CD4-positive, alpha-beta T cell treated with Interleukin-2 at 100 ng/mL for 4 hours (primary cell): ENCODE results near the gene PCDHGB3.
"Not testable (repeated sequence)": the region's sequence is repeated elsewhere in the genome, so short reads cannot be mapped to it uniquely, and the experiment has no call there.

Source experiments
- DNase-seq: peaks from one replicate; pipeline ENCODE4 v3.0.0-alpha.2; 2020; ENCODE audit warnings: low spot score

The PCDHGB3 gene

GRCh38 chr5:141392429-141393198 lies 22.6 kb downstream of the PCDHGB3 start, which contains the start of gene PCDHGA8:
TSS of gene PCDHGA8 (plus strand) at chr5:141392633. CDS start at chr5:141392814, 181 bp downstream.
- DNase-seq = no peak

GRCh38 chr5:141393267-141393666 lies 23.2 kb downstream of the PCDHGB3 start:
- DNase-seq = no peak

- DNase-seq = not testable (repeated sequence)
Observed at GRCh38 chr5:141394401-141395187, 24.6 kb downstream of the PCDHGB3 start.

GRCh38 chr5:141397756-141398551 lies 27.9 kb downstream of the PCDHGB3 start, which contains the start of gene PCDHGB5:
TSS of gene PCDHGB5 (plus strand) at chr5:141397947. CDS start at chr5:141398128, 181 bp downstream.
- DNase-seq = peak; percentile 35

GRCh38 chr5:141398608-141399007 lies 28.6 kb downstream of the PCDHGB3 start:
- DNase-seq = no peak

- DNase-seq = no peak
Observed at GRCh38 chr5:141399555-141400258, 29.7 kb downstream of the PCDHGB3 start.

GRCh38 chr5:141402553-141403243 lies 32.7 kb downstream of the PCDHGB3 start, which contains the start of gene PCDHGA9:
TSS of gene PCDHGA9 (plus strand) at chr5:141402778. CDS start at chr5:141402953, 175 bp downstream.
- no peak for DNase-seq

GRCh38 chr5:141403387-141403786 lies 33.3 kb downstream of the PCDHGB3 start:
- no peak for DNase-seq

GRCh38 chr5:141407790-141408505 lies 37.9 kb downstream of the PCDHGB3 start, which contains the start of gene PCDHGB6:
TSS of gene PCDHGB6 (plus strand) at chr5:141408021. CDS start at chr5:141408203, 182 bp downstream.
- peak; percentile 34 for DNase-seq

- no peak for DNase-seq
Observed at GRCh38 chr5:141409598-141410306, 39.7 kb downstream of the PCDHGB3 start.

GRCh38 chr5:141411575-141411974 lies 41.5 kb downstream of the PCDHGB3 start:
- peak; percentile 24 for DNase-seq

- DNase-seq = peak; percentile 59
Observed at GRCh38 chr5:141412854-141413539, 43.0 kb downstream of the PCDHGB3 start, which contains the start of gene PCDHGA10. TSS of gene PCDHGA10 (plus strand) at chr5:141412987. CDS start at chr5:141413176, 189 bp downstream.

- DNase-seq = no peak
Observed at GRCh38 chr5:141413540-141414069, 43.6 kb downstream of the PCDHGB3 start.

- not testable (repeated sequence) for DNase-seq
Observed at GRCh38 chr5:141414548-141415274, 44.7 kb downstream of the PCDHGB3 start.

GRCh38 chr5:141415275-141415618 lies 45.2 kb downstream of the PCDHGB3 start:
- not testable (repeated sequence) for DNase-seq

- peak; percentile 33 for DNase-seq
Observed at GRCh38 chr5:141417494-141418172, 47.6 kb downstream of the PCDHGB3 start, which contains the start of gene PCDHGB7. TSS of gene PCDHGB7 (plus strand) at chr5:141417677. CDS start at chr5:141417860, 183 bp downstream.
